GM19023 (cell line): ENCODE results near the gene VPS52.
A peak's percentile ranks its signal among the peaks of the same experiment; 100 is the strongest.
"Not testable (repeated sequence)": the region's sequence is repeated elsewhere in the genome, so short reads cannot be mapped to it uniquely, and the experiment has no call there.

ENCODE experiments used
- ATAC-seq: cut with Tn5 transposase; IDR thresholded peaks from one replicate; pipeline ENCODE4 v1.9.1; 2021; ENCODE audit warnings: mild to moderate bottlenecking, moderate library complexity; ENCODE audit not compliant: unreplicated experiment

VPS52 gene

GRCh38 chr6:33251395-33252012, 20.2 kb downstream of the VPS52 start:
- no peak for ATAC-seq

- no peak for ATAC-seq
Measured at GRCh38 chr6:33250731-33251130, 20.9 kb downstream of the VPS52 start.

DNA sequence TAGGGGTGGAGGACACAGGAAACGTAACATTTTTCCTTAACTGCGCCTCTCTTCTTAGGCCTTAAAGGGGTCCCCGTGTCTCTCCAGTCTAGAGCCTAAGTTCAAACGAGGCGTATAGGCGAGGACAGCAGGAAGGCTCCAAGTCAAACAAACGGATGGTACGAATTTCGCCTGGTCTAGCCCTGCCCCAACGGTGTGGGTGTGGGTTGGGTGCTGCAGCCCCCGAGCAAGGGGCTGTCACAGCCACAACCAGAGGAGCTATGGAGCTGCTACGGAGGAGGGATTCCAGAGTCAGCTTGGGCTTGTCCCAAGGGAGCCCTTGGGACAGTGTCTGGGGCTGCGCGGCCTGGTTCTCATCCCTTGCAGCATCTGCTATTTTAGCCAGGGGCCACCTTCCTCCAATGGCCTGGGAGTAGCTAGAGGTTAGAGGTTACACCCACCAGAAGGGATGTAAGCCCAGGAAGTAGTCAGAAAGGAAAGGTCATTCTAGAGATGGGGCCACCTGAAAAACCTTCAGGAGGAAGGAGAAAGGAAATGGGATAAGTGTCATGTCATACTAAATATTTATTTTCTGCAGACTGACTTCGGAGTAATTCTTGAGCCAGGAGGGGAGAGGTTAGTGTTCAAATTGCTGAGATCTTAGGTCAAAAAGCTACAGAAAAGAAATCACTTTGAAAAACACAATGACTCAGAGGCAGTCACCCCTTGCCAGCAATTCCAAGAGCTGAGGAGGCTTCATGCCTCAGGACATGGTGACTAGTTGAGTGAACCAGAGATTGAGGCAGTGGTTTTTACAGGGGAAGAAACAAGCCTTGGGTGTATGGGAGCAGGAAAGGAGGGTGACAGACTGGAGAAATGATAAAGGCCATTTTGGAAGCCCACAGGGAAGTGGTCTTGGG, 21.7 kb downstream of the VPS52 start:
- no peak for ATAC-seq

GRCh38 chr6:33248932-33249731, 22.5 kb downstream of the VPS52 start:
- peak; percentile 90 for ATAC-seq

DNA sequence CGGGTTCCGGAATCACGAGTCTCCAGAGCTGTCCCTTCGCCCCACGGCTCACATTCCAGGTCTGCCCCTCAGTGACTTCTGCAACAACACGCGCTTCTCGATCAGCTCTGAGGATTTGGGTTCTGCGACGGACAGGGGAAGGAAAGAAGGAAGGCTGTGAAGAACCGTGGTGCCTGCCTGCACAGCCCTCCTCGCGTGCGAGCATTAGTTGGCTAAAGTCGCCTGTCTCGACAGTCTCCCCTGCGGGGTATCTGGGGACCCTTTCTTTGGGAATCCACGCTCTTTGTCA, 23.1 kb downstream of the VPS52 start:
- no peak for ATAC-seq

DNA sequence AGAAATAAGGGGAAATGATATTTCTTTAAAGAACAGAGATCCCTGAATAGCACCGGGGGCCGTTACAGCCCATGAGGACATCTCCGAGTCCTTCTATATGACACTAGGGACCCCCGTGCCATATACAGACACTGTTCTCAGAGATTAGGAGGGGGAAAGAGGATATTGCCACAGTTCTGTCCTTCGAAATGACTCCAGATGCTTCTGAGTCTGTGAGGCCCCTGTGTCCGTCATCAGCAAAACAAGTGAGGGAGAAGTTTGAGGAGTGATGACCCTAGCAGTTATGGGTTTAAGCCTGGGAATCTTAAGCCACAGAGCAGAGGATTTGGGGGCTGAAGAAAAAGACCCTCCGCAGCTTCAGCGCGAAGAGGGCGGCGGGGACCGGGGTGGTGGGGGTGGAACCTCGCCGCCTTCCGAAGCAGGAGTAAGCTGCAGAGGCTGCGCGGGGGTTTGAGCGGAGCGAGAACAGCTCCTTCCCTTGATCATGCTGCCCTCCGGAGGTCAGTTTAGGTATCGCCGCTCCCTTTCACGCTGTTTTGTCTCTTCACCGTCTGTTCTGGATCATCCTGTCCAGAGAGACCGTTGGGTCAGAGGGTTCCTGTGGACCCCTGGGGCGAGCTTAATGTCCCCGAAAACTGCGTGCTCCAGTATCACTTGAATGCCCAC, 23.6 kb downstream of the VPS52 start:
- ATAC-seq, result no peak

- ATAC-seq, result no peak
Measured at GRCh38 chr6:33243476-33243875, 28.2 kb downstream of the VPS52 start.

GRCh38 chr6:33241968-33242367, 29.7 kb downstream of the VPS52 start:
- no peak for ATAC-seq

DNA sequence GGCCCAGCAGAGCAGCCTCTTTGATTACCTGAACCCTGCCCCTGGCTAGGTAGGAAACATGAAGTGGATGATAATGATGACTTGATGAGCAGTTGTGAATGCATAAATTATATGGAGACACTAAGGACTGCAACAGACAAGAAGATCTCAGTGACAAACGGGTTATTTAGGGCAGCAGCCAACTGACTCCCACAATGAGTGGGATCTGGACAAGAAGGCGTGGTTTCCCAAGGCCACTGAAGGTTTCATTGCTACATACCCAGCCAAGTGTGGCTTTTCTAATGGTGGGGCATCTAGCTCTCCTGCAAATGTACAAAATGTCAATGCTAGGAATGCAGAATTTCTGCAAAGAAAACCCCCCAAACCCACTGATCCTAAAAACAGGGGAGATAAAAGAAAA, 33.9 kb downstream of the VPS52 start:
- no peak for ATAC-seq

DNA sequence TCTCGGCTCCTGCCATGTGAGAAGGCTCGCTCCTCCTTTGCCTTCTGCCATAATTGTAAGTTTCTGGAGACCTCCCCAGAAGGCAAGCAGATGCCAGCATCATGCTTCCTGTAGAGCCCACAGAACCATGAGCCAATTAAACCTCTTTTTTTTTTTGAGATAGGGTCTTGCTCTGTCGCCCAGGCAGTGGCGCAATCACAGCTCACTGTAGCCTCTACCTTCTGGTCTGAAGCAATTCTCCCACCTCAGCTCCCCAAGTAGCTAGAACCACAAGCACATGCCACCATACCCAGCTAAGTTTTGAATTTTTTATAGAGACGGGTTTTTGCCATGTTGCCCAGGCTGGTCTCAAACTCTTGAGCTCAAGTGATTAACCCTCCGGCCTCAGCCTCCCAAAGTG, 34.8 kb downstream of the VPS52 start:
- ATAC-seq, result no peak

DNA sequence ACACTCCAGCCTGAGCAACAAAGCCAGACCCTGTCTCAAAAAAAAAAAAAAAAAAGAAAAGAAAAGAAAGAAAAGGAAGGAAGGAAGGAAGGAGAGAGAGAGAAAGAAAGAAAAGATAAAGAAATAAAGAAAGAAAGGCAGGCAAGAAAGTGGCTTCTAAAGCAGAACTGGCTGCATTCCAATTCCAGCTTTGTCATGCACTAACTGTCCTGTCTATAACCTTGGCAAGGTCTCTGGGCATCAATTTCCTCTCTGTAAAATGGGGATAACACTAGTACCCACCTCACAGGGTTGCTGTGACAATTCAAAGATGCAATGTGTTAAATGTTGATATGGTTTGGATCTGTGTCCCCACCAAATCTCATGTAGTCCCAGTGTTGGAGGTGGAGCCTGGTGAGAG, 35.3 kb downstream of the VPS52 start:
- ATAC-seq, result no peak

DNA sequence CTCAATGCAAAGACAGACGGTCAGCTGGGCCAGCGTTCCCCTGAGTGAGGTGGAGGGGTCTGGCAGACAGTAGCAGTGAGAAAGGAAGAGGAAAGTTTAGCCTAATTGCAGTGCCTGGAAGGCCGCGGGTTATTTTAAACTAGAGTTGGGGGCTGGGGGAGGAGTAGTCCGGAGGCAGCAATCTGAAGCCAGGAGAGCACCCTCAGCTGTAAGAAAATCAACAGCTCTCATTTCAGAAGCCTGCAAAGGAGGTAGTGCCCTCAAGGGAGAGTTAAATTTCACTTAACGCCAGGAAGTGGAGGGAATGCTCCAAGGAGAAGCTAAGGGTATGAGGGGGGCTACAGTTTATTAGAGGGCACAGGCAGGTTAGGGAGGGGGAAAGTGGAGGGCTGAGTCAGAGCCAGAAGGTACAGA, 36.4 kb downstream of the VPS52 start:
- ATAC-seq, result no peak

- not testable (repeated sequence) for ATAC-seq
Measured at GRCh38 chr6:33226503-33227120, 45.1 kb downstream of the VPS52 start.

DNA sequence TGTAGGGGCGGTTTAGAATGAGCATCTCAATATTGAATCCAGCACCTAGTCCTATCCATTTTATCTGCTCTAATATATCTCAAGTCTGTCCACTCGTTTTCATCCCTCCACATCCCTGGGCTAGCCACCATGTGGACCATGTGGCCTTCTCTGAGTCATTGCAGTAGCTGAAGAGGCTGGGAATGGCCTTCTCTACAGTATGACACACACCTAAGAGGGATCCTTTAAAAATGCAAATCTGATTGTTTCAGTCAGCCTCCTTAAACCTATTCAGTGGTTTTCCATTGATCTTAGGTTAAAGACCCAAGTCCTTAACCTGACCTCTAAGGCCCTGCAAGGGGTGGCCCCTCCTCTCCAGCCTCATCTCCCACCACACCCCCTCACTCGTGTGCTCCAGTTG, 54.0 kb downstream of the VPS52 start:
- ATAC-seq, result no peak

DNA sequence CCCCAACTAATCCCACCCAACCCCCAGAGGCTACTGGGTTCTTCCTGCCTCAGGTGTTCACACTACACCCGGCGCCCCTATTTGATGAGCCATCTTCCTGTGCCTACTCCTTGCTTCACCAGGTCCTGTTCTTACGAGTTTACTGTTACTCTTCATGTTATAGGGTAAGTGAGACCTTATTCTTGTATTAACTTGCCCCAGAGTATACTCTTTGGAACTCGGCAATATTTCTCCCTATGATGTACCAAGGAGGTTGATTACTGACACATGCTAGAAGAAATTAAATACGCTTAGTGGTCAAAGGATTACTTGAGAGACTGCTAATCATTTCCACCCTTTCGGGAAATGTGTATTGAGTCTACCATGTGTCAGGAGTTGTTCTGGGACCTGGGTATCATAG, 54.4 kb downstream of the VPS52 start:
- no peak for ATAC-seq

GRCh38 chr6:33216117-33216649, 55.5 kb downstream of the VPS52 start:
- ATAC-seq, result no peak

- no peak for ATAC-seq
Measured at GRCh38 chr6:33215271-33216116, 56.2 kb downstream of the VPS52 start.

DNA sequence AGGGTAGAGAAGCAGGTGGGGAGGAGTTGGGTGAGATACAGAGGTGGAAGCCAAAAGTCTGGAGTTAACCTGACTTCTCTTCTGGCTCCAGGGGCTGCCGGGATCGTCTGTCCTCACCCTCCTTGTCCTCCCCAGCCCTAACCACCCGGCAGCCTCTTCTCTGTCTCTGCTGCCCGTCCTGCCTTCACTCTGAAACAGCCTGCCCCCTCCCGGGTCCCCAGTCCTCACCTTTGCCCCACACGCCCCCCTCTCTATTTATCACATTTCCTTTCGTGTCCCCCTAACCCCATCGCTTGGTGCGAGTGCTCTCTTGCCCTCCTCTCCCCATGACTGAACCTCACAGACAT, 57.7 kb downstream of the VPS52 start:
- no peak for ATAC-seq

DNA sequence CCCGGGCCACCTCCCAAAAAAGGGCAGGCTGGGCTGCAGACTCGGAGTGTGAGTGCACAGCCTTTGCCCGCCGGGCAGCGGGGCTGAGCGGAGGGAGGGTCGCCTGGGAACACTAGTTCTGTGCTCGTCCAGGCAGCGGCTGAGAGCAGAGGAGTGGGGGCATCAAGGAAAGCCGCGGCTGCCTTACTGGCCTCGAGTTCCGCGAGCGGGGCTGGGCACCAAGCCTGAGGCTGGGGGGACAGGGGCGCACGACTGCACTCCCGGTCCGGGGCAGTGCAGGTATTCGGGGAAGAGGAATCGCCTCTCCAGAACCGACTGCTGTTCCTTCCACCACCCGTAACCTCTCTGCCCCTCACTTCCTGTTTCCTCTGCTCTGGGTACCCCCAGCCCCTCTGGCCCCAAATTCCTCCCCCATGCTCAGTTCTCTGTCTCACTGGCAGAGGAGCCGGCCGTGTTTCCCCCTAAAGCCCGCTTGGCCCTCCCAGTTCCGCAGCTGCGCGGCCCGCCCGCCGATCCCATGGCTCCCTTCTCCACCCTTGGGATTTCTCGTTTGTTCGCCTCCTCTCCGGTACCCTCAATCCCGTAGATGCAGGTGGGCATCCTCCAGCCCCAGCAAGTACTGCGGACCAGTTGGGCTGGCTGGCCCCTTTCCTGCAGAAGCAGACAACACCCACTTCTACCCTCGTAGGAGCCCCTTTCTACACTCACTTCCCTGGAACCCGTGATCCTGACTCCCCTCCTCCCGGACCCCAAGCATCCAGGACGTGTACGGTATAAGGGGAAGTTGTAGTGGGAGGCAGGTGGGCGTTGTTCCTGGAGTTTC, 58.3 kb downstream of the VPS52 start:
- ATAC-seq, result no peak
